Cardiac fibroblast (primary cell): ENCODE measurements around the gene NNT.
"Not testable (repeated sequence)": the region's sequence is repeated elsewhere in the genome, so short reads cannot be mapped to it uniquely, and the experiment has no call there.

Experiments used
- DNase-seq, 2 donors: peaks; one replicate each; pipeline versions ENCODE4 v3.0.0 to v3.0.0-alpha.2; 2010; ENCODE audit warnings: low read depth in 2 of 2
- H3K4me3 ChIP-seq, 2 donors: replicated peaks in 1 of 2; 1 replicate in 1 of 2; 2 replicates in 1 of 2; pipeline ENCODE4 v1.5.1; 2011; ENCODE audit warnings: low read depth in 2 of 2, low read length in 2 of 2, mild to moderate bottlenecking in 2 of 2, moderate library complexity in 1 of 2
- TF ChIP-seq, protein P1 (sequence below): IDR thresholded peaks from one replicate; pipeline ENCODE4 v1.5.1; 2011; ENCODE audit warnings: low read depth, mild to moderate bottlenecking, low read length, inconsistent platforms

Gene NNT

DNA sequence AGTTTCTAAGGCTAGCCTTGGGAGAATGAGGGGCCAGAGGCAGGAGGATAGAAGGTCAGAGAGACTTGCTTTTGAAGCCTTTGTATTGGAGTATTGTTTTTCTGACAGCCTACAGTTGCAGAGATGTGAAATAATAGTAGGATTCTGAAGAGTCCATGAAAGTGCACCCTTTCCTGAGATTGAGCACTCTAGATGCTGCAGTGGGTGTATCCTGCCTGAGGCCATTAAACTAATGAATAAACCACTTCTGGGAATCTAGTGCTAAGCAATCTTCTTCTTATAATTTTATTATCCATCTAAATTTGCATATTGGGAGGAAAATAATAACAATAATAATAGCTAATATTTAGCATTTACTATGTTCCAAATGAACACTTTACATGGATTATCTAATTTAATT, 19.3 kb upstream of the NNT start:
- TF ChIP-seq, protein P1, sequence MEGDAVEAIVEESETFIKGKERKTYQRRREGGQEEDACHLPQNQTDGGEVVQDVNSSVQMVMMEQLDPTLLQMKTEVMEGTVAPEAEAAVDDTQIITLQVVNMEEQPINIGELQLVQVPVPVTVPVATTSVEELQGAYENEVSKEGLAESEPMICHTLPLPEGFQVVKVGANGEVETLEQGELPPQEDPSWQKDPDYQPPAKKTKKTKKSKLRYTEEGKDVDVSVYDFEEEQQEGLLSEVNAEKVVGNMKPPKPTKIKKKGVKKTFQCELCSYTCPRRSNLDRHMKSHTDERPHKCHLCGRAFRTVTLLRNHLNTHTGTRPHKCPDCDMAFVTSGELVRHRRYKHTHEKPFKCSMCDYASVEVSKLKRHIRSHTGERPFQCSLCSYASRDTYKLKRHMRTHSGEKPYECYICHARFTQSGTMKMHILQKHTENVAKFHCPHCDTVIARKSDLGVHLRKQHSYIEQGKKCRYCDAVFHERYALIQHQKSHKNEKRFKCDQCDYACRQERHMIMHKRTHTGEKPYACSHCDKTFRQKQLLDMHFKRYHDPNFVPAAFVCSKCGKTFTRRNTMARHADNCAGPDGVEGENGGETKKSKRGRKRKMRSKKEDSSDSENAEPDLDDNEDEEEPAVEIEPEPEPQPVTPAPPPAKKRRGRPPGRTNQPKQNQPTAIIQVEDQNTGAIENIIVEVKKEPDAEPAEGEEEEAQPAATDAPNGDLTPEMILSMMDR, result no peak
- H3K4me3 ChIP-seq, result no peak overlapping the region
- DNase-seq, result no peak

DNA sequence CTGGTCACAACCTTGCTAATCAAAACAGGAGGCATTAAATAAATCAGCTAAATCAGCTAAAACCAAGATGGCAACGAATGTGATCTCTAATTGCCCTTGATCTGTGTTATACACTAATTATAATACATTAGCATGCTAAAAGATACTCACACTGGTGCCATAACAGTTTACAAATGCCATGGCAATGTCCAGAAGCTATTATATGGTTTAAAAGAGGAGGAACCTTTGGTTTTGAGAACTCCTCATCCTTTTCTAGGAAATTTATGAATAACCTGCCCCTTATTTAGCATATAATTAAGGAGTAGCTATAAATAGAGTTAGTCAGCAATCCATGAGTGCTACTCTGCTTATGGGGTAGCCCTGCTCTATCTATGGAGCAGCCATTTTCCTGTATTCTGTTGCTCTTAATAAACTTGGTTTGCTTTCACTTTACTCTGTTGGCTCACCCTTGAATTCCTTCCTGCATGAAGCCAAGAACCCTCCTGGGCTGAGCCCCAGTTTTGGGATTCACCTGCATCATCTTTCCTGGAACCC, 18.7 kb upstream of the NNT start:
- no peak for DNase-seq
- TF ChIP-seq, protein P1, result no peak
- H3K4me3 ChIP-seq, result no peak overlapping the region

GRCh38 chr5:43588842-43589241, 14.1 kb upstream of the NNT start:
- TF ChIP-seq, protein P1, result no peak
- no peak for DNase-seq
- no peak overlapping the region for H3K4me3 ChIP-seq

DNA sequence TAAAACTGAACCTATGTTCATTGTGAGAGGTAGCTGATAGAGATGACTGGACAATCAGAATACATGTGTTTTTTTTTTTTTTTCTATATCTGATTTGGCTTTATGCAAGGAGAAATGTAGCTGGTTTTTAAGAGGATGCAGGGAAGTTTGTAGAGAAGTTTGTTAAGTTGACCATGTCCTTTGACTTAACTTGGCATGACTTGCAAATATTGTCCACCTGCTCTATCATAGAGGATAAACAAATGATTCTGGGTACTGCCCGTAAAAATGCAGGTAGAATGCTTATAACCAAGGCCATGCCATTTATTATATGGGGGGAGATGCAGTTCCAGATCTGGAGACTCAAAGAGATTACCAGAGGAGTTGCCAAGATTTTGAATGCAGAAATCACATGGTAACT, 13.7 kb upstream of the NNT start:
- DNase-seq, result no peak
- TF ChIP-seq, protein P1, result no peak
- H3K4me3 ChIP-seq, result no peak overlapping the region

GRCh38 chr5:43590700-43591099, 12.3 kb upstream of the NNT start:
- H3K4me3 ChIP-seq, result no peak overlapping the region
- TF ChIP-seq, protein P1, result no peak

DNA sequence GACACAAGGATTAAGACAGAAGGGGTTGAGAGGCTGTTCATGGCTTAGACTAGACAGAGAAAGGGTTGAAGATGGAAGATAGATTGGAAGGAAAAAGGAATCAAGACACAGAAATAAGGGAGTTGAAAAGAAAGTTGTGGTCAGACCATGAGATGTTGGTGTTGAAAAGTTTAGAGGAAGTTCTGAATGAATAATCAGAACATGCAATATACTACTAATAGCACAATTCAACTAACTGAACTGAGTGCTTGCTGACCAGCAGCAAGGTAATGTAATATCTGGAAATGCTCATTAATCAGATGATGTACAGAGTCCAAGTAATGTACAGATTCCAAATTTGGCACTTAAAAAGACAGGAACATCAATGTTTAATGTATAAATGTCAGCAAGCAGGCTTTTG, 10.6 kb upstream of the NNT start:
- H3K4me3 ChIP-seq, result no peak overlapping the region
- DNase-seq, result no peak
- TF ChIP-seq, protein P1, result no peak

More at GRCh38 chr5:43590700-43591099, 12.3 kb upstream of the NNT start:
- DNase-seq, result no peak

DNA sequence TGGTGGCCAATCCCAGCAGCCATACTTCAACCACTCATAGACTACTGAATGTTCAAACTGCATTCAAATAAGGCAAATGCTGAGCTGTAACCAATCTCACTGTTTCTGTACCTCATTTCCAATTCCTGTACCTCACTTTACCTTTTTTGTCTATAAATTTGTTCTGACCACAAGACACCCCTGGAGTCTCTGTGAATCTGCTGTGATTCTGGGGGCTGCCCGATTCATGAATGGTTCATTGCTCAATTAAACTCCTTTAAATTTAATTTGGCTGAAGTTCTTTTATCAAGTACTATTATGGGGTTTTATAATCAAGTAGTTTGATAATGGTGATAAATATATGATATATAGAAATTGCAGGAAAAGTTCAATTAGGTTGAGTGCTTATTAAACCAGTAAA, 4.1 kb upstream of the NNT start:
- DNase-seq, H3K4me3 ChIP-seq: not testable (repeated sequence)
